A673 (cell line): ENCODE data around the gene CFAP58.

Experiments used
- CTCF ChIP-seq: fragments of 300-800, 200-600 bp; sonication (generic); conservative IDR thresholded peaks from 2 replicates; pipeline ENCODE4 v1.5.1; 2017; ENCODE audit warnings: low read depth, mild to moderate bottlenecking, antibody characterized with exemption, low read length, moderate library complexity, mixed read lengths
- EZH2 ChIP-seq: fragments of 200-600 bp; sonication (generic); IDR thresholded peaks from 2 replicates; pipeline ENCODE4 v1.6.1; 2017; ENCODE audit warnings: borderline replicate concordance, low read depth, mild to moderate bottlenecking, mixed read lengths, antibody characterized with exemption, low read length; ENCODE audit not compliant: poor library complexity, severe bottlenecking

GRCh38 chr10:104376784-104377300, 23.2 kb downstream of the CFAP58 start:
- no peak for TF ChIP-seq EZH2
- TF ChIP-seq CTCF: no peak
